Mucosa of rectum (tissue), 2 donors: ENCODE data around the gene PIF1.
A peak's percentile ranks its signal among the peaks of the same experiment; 100 is the strongest.

ENCODE experiments used
- H3K27ac ChIP-seq, 2 donors: one replicate each; pipeline ENCODE4 v1.7.0; 2013; ENCODE audit warnings: inconsistent platforms in 2 of 2, low read depth in 2 of 2, low read length in 2 of 2
- H3K27me3 ChIP-seq, 2 donors: one replicate each; pipeline ENCODE4 v1.7.0; 2013; ENCODE audit warnings: low read length in 2 of 2; ENCODE audit not compliant: control insufficient read depth in 2 of 2, insufficient read depth in 2 of 2
- H3K36me3 ChIP-seq, 2 donors: one replicate each; pipeline ENCODE4 v1.7.0; 2013; ENCODE audit warnings: low read length in 2 of 2; ENCODE audit not compliant: control insufficient read depth in 2 of 2, insufficient read depth in 2 of 2
- H3K4me1 ChIP-seq, 2 donors: one replicate each; pipeline ENCODE4 v1.7.0; 2013; ENCODE audit warnings: low read length in 2 of 2, mild to moderate bottlenecking in 1 of 2; ENCODE audit not compliant: control insufficient read depth in 2 of 2, insufficient read depth in 2 of 2
- H3K4me3 ChIP-seq, 2 donors: one replicate each; pipeline ENCODE4 v1.7.0; 2013; ENCODE audit warnings: low read length in 2 of 2
- H3K9ac ChIP-seq, 2 donors: one replicate each; pipeline ENCODE4 v1.7.0; 2013; ENCODE audit warnings: low read length in 2 of 2, low read depth in 1 of 2, mild to moderate bottlenecking in 1 of 2
- H3K9me3 ChIP-seq, 2 donors: one replicate each; pipeline ENCODE4 v1.7.0; 2013; ENCODE audit warnings: low read length in 2 of 2; ENCODE audit not compliant: control insufficient read depth in 2 of 2
- donor health status: healthy.
- donor health status: Normal muscosa, but diverticular disease.

The PIF1 gene

DNA sequence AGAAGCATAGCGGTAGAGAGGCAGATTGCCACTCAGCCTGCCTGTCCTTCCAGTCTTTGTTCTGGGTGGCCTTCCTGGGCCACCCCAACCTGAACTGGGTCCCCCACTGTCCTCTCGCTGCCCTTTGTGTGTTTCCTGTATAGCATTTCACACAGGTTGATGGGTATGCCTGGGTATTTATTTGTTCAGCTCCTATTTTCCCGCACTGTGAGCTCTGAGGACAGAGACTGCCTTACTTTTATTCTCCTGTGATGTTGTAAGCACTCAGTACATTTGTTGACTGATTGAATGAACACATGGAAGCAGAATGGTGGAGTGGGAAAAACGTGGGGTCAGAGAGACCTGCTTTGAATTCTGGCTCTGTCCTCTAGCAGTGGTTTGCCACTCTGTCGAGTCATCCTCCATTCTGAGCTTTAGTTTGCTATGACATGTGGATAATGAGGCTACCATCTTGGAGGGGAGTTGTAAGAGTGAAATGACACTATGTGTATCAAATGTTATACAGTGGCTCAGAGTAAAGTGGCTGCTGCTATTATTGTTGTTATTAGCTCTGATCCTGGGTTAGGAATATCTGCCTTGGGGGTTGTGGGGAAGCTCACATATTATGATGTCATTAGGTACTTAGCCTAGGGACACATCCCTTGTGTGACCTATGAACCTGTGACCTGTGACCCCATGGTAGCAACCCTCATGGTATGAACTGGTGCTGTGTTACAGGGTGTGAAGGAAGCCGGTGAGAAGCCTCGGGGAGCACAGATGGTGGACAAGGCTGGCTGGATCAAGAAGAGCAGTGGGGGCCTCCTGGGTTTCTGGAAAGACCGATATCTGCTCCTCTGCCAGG is 22.6 kb upstream of the PIF1 start:
- Histone ChIP-seq H3K4me3 (no peak overlapping the region), H3K27ac (no peak overlapping the region), H3K4me1 (peaks cover 22 to 23% of the 10 kb centered on the region in 2 donors), H3K9ac (no peak overlapping the region), H3K9me3 (no peaks in the 10 kb centered on the region), H3K36me3 (peaks cover 3 to 7% of the 10 kb centered on the region in 2 donors), H3K27me3 (no peaks in the 10 kb centered on the region)

- H3K27me3 ChIP-seq, result no peaks in the 10 kb centered on the region
- no peaks in the 10 kb centered on the region for H3K9me3 ChIP-seq
- H3K4me3 ChIP-seq, result no peak overlapping the region
- peaks cover 3 to 7% of the 10 kb centered on the region in 2 donors for H3K36me3 ChIP-seq
- no peak overlapping the region for H3K9ac ChIP-seq
- peaks cover 23 to 26% of the 10 kb centered on the region in 2 donors for H3K4me1 ChIP-seq
- H3K27ac ChIP-seq, result no peak overlapping the region
These were observed 22.0 kb upstream of the PIF1 start for GRCh38 chr15:64847448-64847847.

- Histone ChIP-seq H3K36me3 (peaks cover 3 to 7% of the 10 kb centered on the region in 2 donors), H3K4me1 (peaks cover 24 to 26% of the 10 kb centered on the region in 2 donors), H3K27ac (no peak overlapping the region)
These were observed 21.6 kb upstream of the PIF1 start for GRCh38 chr15:64847016-64847415.

DNA sequence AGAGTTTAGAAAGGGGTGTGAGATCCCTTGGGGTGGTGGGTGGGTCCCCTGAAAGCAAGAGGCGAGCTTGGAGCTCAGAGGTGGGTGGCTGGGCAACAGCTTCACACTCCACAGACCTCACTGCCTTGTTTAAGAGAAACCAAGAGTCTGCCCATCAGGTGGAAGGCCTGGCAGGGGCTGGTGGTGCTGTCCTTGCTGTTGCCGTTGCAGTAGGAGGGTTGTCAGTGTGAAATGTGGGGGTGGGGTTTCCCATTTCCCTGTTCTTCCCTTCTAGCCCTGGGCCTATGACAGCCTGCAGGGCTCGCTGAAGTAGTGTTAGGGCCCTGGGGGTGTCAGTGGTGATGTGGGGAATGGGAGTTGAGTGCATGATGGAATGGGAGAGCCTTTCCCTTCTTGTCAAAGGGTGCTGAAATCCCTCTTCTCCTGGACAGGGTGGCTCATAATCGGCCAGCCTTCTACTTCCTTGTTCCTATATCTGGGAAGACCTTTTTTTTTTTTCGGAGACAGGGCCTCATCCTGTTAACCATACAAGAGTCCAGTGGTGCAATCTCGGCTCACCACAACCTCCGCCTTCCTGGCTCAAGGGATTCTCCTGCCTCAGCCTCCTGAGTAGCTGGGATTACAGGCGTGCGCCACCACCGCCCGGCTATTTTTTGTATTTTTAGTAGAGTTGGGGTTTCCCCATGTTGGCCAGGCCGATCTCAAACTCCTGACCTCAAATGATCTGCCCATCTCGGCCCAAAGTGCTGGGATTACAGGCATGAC is 20.6 kb upstream of the PIF1 start:
- H3K9ac ChIP-seq, result peak overlapping the region in 1 of 2 donors; percentile 22
- H3K27me3 ChIP-seq, result peaks cover 0 to 1% of the 10 kb centered on the region in 2 donors
- no peaks in the 10 kb centered on the region for H3K9me3 ChIP-seq
- peak overlapping the region in 1 of 2 donors; percentile 88 for H3K4me3 ChIP-seq
- peak overlapping the region; percentile 62 to 86 for H3K27ac ChIP-seq
- H3K4me1 ChIP-seq, result peaks cover 21 to 28% of the 10 kb centered on the region in 2 donors
- peaks cover 3 to 7% of the 10 kb centered on the region in 2 donors for H3K36me3 ChIP-seq

More at GRCh38 chr15:64847016-64847415, 21.6 kb upstream of the PIF1 start:
- Histone ChIP-seq H3K9ac (no peak overlapping the region), H3K4me3 (no peak overlapping the region), H3K9me3 (no peaks in the 10 kb centered on the region), H3K27me3 (no peaks in the 10 kb centered on the region)

GRCh38 chr15:64845183-64845611 is 19.8 kb upstream of the PIF1 start:
- peak overlapping the region; percentile 44 to 58 for H3K9ac ChIP-seq
- peaks cover 24 to 32% of the 10 kb centered on the region in 2 donors for H3K4me1 ChIP-seq
- H3K27ac ChIP-seq, result peak overlapping the region; percentile 62 to 86
- peaks cover 2 to 3% of the 10 kb centered on the region in 2 donors for H3K36me3 ChIP-seq
- peaks cover 0 to 6% of the 10 kb centered on the region in 2 donors for H3K27me3 ChIP-seq
- peak overlapping the region; percentile 43 to 88 for H3K4me3 ChIP-seq
- H3K9me3 ChIP-seq, result no peaks in the 10 kb centered on the region

GRCh38 chr15:64844576-64845145 is 19.2 kb upstream of the PIF1 start:
- H3K9ac ChIP-seq, result peak overlapping the region; percentile 44 to 58
- H3K27me3 ChIP-seq, result peaks cover 0 to 6% of the 10 kb centered on the region in 2 donors
- H3K27ac ChIP-seq, result peak overlapping the region; percentile 62 to 86
- H3K4me3 ChIP-seq, result peak overlapping the region; percentile 43 to 88
- H3K9me3 ChIP-seq, result no peaks in the 10 kb centered on the region
- peaks cover 24 to 32% of the 10 kb centered on the region in 2 donors for H3K4me1 ChIP-seq
- H3K36me3 ChIP-seq, result peaks cover 2 to 3% of the 10 kb centered on the region in 2 donors

DNA sequence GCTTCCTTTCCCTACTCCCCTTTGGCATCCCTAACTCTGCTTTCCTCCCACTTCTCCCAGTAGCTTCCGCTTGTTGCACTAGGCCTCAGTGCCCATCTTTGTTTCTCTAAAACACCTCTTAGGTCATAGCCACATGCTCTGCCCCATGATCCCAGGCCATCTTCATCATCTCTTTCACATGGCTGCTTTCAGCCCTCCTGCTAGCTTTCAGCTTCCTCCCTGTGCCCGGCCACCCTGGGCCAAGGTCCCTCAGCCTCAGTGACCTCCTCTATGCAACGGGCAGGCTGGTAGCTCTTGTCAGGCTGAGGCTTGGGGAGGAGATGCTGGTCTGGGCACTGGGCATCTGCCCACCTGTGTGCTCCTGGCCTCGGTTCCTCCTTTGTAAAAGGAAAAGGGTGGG is 18.5 kb upstream of the PIF1 start:
- H3K27ac ChIP-seq, result peak overlapping the region; percentile 62 to 86
- peaks cover 0 to 3% of the 10 kb centered on the region in 2 donors for H3K36me3 ChIP-seq
- H3K9ac ChIP-seq, result peak overlapping the region; percentile 44 to 58
- H3K4me1 ChIP-seq, result peaks cover 24 to 32% of the 10 kb centered on the region in 2 donors
- peak overlapping the region; percentile 43 to 88 for H3K4me3 ChIP-seq
- no peaks in the 10 kb centered on the region for H3K9me3 ChIP-seq
- H3K27me3 ChIP-seq, result peaks cover 0 to 6% of the 10 kb centered on the region in 2 donors

GRCh38 chr15:64842986-64843561 is 17.6 kb upstream of the PIF1 start:
- peaks cover 24 to 32% of the 10 kb centered on the region in 2 donors for H3K4me1 ChIP-seq
- peak overlapping the region; percentile 70 to 88 for H3K4me3 ChIP-seq
- peak overlapping the region; percentile 72 to 77 for H3K9ac ChIP-seq

GRCh38 chr15:64842096-64842939 is 16.9 kb upstream of the PIF1 start:
- Histone ChIP-seq H3K4me1 (peaks cover 24 to 32% of the 10 kb centered on the region in 2 donors), H3K9ac (peak overlapping the region; percentile 72 to 77), H3K27me3 (peaks cover 0 to 6% of the 10 kb centered on the region in 2 donors), H3K27ac (peak overlapping the region; percentile 78 to 86), H3K4me3 (peak overlapping the region; percentile 70 to 88), H3K36me3 (no peaks in the 10 kb centered on the region), H3K9me3 (no peaks in the 10 kb centered on the region)

More at GRCh38 chr15:64842986-64843561, 17.6 kb upstream of the PIF1 start:
- no peaks in the 10 kb centered on the region for H3K9me3 ChIP-seq
- H3K27me3 ChIP-seq, result peaks cover 0 to 6% of the 10 kb centered on the region in 2 donors
- H3K27ac ChIP-seq, result peak overlapping the region; percentile 78 to 86
- H3K36me3 ChIP-seq, result peaks cover 0 to under 1% of the 10 kb centered on the region in 2 donors
